Psoas muscle (tissue), 8 donors: ENCODE results near the gene HMCN1. TPM values are rescaled to one million over a fixed set of nuclear protein-coding genes. Genes with fewer than 3 reads are reported as not detected.

Experiments
- ATAC-seq, 4 donors: fragments of 200-7000 bp; cut with Tn5 transposase; one replicate each; pipeline ENCODE4 v1.9.1; 2020; ENCODE audit warnings: moderate library complexity in 3 of 4, mild to moderate bottlenecking in 2 of 4
- DNase-seq, 2 donors: peaks; one replicate each; pipeline ENCODE4 v3.0.0-alpha.2; 2020
- H3K27ac ChIP-seq: fragments of 200-600 bp; one replicate; pipeline ENCODE4 v1.8.0; 2022
- H3K27me3 ChIP-seq, 3 donors: fragments of 200-600 bp in 1 of 3; one replicate each; pipeline versions ENCODE4 v1.6.1 to v1.8.0; 2013 to 2022; ENCODE audit warnings: low read length in 2 of 3, mild to moderate bottlenecking in 2 of 3, moderate library complexity in 1 of 3; ENCODE audit not compliant: insufficient read depth in 3 of 3
- H3K36me3 ChIP-seq, 2 donors: fragments of 200-600 bp in 1 of 2; one replicate each; pipeline versions ENCODE4 v1.6.1 to v1.8.0; 2013 to 2022; ENCODE audit warnings: low read depth in 1 of 2, mild to moderate bottlenecking in 1 of 2, moderate library complexity in 1 of 2; ENCODE audit not compliant: insufficient read depth in 1 of 2
- H3K4me1 ChIP-seq: fragments of 200-600 bp; one replicate; pipeline ENCODE4 v1.8.0; 2022
- H3K4me3 ChIP-seq: fragments of 200-600 bp; one replicate; pipeline ENCODE4 v1.8.0; 2022; ENCODE audit warnings: mild to moderate bottlenecking
- H3K9me3 ChIP-seq: fragments of 200-600 bp; one replicate; pipeline ENCODE4 v1.8.0; 2022
- WGBS, 3 donors: extraction: QIAGEN DNeasy Blood & Tissue Kit; methylation state at CpG; one replicate each; pipeline versions ENCODE4 v1.1.6 to v1.1.7; 2013; 5-methylcytosine and 5-hydroxymethylcytosine counted together
- intact Hi-C, 2 donors: fragments of 100-400 bp; cut with DNase I; formaldehyde crosslinking; loops; one replicate each; pipeline versions ENCODE4 v1.11.0 to v1.14.2; 2022
- polyA plus RNA-seq, 3 donors: library from polyadenylated mRNA; stranded (reverse); fragments of 200-250 nt; gene quantifications; one replicate each; pipeline ENCODE4 v1.2.3, GENCODE V29; 2013
- total RNA-seq, 4 donors: library from RNA; stranded (reverse); fragmentation: NEBNext Ultra II Directional in 2 of 4; extraction: Animal tissue kit (Norgen Biotek cat#: 25700) in 2 of 4; gene quantifications; one replicate each; pipeline versions ENCODE4 v1.2.1 to v1.2.4, GENCODE V29; 2021 to 2023
- TF ChIP-seq, protein P1 (sequence below): fragments of 200-600 bp; IDR thresholded peaks from one replicate; pipeline ENCODE4 v1.8.0; 2022; ENCODE audit warnings: antibody characterized with exemption
- donor health status: healthy with polysubstance abuse.
- donor health status: DM: no; HTN: no; CAD: no; lungs with moderate emphysema.
- donor health status: Bipolar disorder and iron deficiency.
- donor health status: healthy.
- donor health status: DM: yes; HTN: yes; CAD: no.
- donor health status: DM: no; HTN: no; CAD: no.
- donor health status: DM: no; HTN: no; CAD: no.
- donor health status: DM: yes; HTN: yes; CAD: no.

HMCN1 gene
- total and polyA plus RNA-seq, 7 donors, result 1.3 to 6.5 (median 1.8) TPM

DNA sequence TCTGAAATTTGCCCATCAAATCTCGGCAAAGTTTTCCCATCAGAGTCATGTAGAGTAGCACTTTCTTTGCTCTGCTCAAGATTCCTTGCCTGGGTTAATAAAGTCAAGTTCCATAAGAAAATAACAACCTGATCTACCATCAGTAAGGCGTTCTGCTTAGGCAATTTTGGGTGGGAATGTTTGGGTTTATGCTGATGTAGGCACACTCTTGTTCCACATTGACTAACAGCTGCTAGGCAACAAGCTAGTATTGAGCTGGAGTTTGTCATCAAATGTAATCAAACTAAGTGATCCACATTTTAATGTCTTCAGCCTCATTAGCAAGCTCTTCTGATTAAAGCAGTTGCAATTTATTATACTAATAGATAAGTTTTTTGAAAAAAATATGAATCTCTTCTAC is 12.1 kb upstream of the HMCN1 start:
- no peaks in the 10 kb centered on the region for H3K36me3 ChIP-seq

DNA sequence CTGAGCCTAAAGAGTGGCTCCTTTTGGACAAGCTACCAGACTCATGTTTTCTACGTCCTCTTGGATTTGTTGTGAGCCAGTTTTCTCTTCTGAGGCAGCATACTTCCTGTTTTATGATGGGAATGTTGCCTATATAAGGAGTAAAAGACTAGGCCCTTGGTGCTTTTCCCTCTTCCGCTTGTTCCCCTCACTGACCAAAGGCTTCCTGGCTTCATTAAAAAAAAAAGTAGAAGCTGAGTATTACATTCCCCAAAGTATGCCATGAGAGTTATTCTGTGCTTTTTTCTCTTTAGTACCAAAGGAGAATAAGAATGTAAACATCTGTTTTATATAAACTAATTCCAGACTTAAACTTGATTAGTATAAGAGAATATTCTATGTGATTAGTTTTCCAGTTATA is 6.5 kb upstream of the HMCN1 start:
- Histone ChIP-seq H3K4me1 (no peaks in the 10 kb centered on the region), H3K27ac (no peak overlapping the region), H3K9me3 (no peaks in the 10 kb centered on the region), H3K36me3 (no peaks in the 10 kb centered on the region), H3K4me3 (no peak overlapping the region), H3K27me3 (no peaks in the 10 kb centered on the region)
- ATAC-seq (no peak), DNase-seq (no peak)
- TF ChIP-seq, protein P1, sequence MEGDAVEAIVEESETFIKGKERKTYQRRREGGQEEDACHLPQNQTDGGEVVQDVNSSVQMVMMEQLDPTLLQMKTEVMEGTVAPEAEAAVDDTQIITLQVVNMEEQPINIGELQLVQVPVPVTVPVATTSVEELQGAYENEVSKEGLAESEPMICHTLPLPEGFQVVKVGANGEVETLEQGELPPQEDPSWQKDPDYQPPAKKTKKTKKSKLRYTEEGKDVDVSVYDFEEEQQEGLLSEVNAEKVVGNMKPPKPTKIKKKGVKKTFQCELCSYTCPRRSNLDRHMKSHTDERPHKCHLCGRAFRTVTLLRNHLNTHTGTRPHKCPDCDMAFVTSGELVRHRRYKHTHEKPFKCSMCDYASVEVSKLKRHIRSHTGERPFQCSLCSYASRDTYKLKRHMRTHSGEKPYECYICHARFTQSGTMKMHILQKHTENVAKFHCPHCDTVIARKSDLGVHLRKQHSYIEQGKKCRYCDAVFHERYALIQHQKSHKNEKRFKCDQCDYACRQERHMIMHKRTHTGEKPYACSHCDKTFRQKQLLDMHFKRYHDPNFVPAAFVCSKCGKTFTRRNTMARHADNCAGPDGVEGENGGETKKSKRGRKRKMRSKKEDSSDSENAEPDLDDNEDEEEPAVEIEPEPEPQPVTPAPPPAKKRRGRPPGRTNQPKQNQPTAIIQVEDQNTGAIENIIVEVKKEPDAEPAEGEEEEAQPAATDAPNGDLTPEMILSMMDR, result no peak
- intact Hi-C loops, result loop anchor here in 1 of 2 donors (10.0 kb wide), 1 partner anchor 357 kb away; no protein-coding TSS in a partner anchor
- 77 to 86% (median 85%) methylated on average over 2 of the region's 2 CpGs for WGBS, 3 donors

More for the DNA sequence above, 12.1 kb upstream of the HMCN1 start:
- Histone ChIP-seq H3K4me3 (no peak overlapping the region), H3K27me3 (no peaks in the 10 kb centered on the region), H3K9me3 (no peaks in the 10 kb centered on the region), H3K27ac (no peak overlapping the region), H3K4me1 (no peaks in the 10 kb centered on the region)
- DNase-seq (no peak), ATAC-seq (no peak)
- 80 to 89% (median 87%) methylated on average over 2 of the region's 2 CpGs for WGBS, 3 donors
- TF ChIP-seq, protein P1, result no peak
- intact Hi-C loops, result loop anchor here (5.0 to 10.0 kb wide), 2 partner anchors 363 to 490 kb away; no protein-coding TSS in a partner anchor

DNA sequence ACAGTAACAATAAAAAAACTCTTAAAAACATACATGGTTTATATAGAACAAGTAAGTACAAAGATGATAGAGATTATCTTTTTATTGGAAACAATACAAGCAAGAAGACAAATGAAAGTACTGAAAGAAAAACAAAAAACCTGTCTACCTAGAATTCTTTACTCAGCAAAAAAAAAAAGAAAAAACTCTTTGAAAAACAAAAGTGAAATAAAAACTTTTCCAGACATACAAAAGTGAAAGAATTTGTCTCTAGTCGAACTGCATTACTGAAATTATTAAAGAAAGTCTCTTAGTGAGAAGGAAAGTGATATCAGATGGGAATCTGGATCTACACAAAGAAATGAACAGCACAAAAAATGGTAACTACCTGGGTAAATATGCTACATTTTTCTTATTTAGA is 2.7 kb upstream of the HMCN1 start:
- intact Hi-C loops, result no loop called here
- no peak for ATAC-seq
- TF ChIP-seq, protein P1, result no peak

DNA sequence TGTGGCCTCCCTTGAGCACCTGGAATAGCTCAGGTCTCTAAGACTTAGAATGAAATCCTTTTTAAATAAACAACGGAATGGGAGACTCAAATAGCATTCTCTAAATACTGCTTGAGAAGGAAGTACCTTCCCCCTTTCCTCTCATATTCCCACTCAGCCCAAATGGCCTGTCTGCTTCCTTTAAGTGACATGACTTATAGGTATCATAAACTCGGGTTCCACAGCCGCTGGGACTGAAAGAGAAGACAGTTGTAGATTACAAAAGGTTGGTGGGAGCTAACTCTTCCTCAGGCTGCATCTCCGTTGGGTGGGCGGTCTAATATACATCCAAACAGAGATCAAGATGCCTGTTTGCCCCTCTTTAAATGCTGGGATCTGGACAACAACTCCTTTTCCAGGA is 1.2 kb upstream of the HMCN1 start:
- DNase-seq (no peak), ATAC-seq (no peak)
- Histone ChIP-seq H3K27me3 (no peaks in the 10 kb centered on the region), H3K9me3 (no peaks in the 10 kb centered on the region), H3K4me3 (no peak overlapping the region), H3K4me1 (peaks cover 3% of the 10 kb centered on the region), H3K36me3 (no peaks in the 10 kb centered on the region), H3K27ac (no peak overlapping the region)
- WGBS, 3 donors, result 72 to 75% (median 74%) methylated on average over 5 of the region's 5 CpGs
- TF ChIP-seq, protein P1, result no peak
- intact Hi-C loops, result no loop called here

More for the DNA sequence above, 2.7 kb upstream of the HMCN1 start:
- no peak overlapping the region for H3K4me3 ChIP-seq
- H3K36me3 ChIP-seq, result no peaks in the 10 kb centered on the region
- no peaks in the 10 kb centered on the region for H3K9me3 ChIP-seq
- H3K4me1 ChIP-seq, result peaks cover 3% of the 10 kb centered on the region
- no peak overlapping the region for H3K27ac ChIP-seq
- no peak for DNase-seq
- no peaks in the 10 kb centered on the region for H3K27me3 ChIP-seq
- WGBS, 3 donors, result 69 to 76% (median 73%) methylated on average over 1 of the region's 1 CpG
